Neural cell (in vitro differentiated cells): ENCODE measurements around the gene RRAS2. TPM values are rescaled to one million over a fixed set of nuclear protein-coding genes. Genes with fewer than 3 reads are reported as not detected.
"Not testable (repeated sequence)": the region's sequence is repeated elsewhere in the genome, so short reads cannot be mapped to it uniquely, and the experiment has no call there.

ENCODE experiments used
- H2AFZ ChIP-seq: fragments of 200-600, 300-800 bp; sonication (generic), shearing (Covaris generic); 2 replicates; pipeline ENCODE4 v1.6.0; 2014; ENCODE audit warnings: low read depth, mild to moderate bottlenecking, antibody characterized with exemption, low read length, moderate library complexity
- H3F3A ChIP-seq: fragments of 200-600 bp; shearing (Covaris generic); 2 replicates; pipeline ENCODE4 v1.6.1; 2016; ENCODE audit warnings: mild to moderate bottlenecking, moderate library complexity, mixed read lengths, antibody characterized with exemption, low read length; ENCODE audit not compliant: insufficient read depth, poor library complexity, severe bottlenecking
- H3K27ac ChIP-seq: fragments of 200-600, 300-800 bp; sonication (generic), shearing (Covaris generic); 2 replicates; pipeline ENCODE4 v1.5.1; 2014; ENCODE audit warnings: mild to moderate bottlenecking, low read length, moderate library complexity
- H3K27me3 ChIP-seq: fragments of 300-800, 200-600 bp; sonication (generic), shearing (Covaris generic); 2 replicates; pipeline ENCODE4 v1.6.0; 2014; ENCODE audit warnings: mild to moderate bottlenecking, low read depth, low read length, moderate library complexity; ENCODE audit not compliant: insufficient read depth
- H3K36me3 ChIP-seq: fragments of 300-800, 200-600 bp; sonication (generic), shearing (Covaris generic); 2 replicates; pipeline ENCODE4 v1.5.1; 2014; ENCODE audit warnings: mild to moderate bottlenecking, antibody characterized with exemption, low read length, moderate library complexity; ENCODE audit not compliant: insufficient read depth
- H3K4me2 ChIP-seq: fragments of 300-800, 200-600 bp; sonication (generic), shearing (Covaris generic); 2 replicates; pipeline ENCODE4 v1.6.0; 2014; ENCODE audit warnings: mild to moderate bottlenecking, low read length
- H3K4me3 ChIP-seq: fragments of 300-800, 200-600 bp; sonication (generic), shearing (Covaris generic); 2 replicates; pipeline ENCODE4 v1.5.1; 2014; ENCODE audit warnings: mild to moderate bottlenecking, low read length, moderate library complexity
- H3K79me2 ChIP-seq: fragments of 200-600 bp; shearing (Covaris generic); replicated peaks from 2 replicates; pipeline ENCODE4 v1.6.0; 2014; ENCODE audit warnings: mild to moderate bottlenecking, low read length, moderate library complexity; ENCODE audit not compliant: insufficient read depth
- H3K9ac ChIP-seq: fragments of 300-800, 200-600 bp; sonication (generic), shearing (Covaris generic); 2 replicates; pipeline ENCODE4 v1.6.1; 2016; ENCODE audit warnings: mild to moderate bottlenecking, low read length, mixed read lengths
- H3K9me2 ChIP-seq: fragments of 200-600 bp; shearing (Covaris generic); 2 replicates; pipeline ENCODE4 v1.6.1; 2016; ENCODE audit warnings: mild to moderate bottlenecking, low read length, mixed read lengths; ENCODE audit not compliant: insufficient read depth
- H3K9me3 ChIP-seq: fragments of 200-600, 300-800 bp; sonication (generic), shearing (Covaris generic); 2 replicates; pipeline ENCODE4 v1.6.1; 2016; ENCODE audit warnings: mild to moderate bottlenecking, mixed run types, low read length, moderate library complexity, mixed read lengths
- H4K20me1 ChIP-seq: fragments of 200-600 bp; shearing (Covaris generic); 2 replicates; pipeline ENCODE4 v1.6.1; 2016; ENCODE audit warnings: mild to moderate bottlenecking, mixed run types; ENCODE audit not compliant: insufficient read depth
- EP300 ChIP-seq: fragments of 450-650 bp; conservative IDR thresholded peaks from 2 replicates; pipeline ENCODE4 v1.6.1; 2014; ENCODE audit warnings: antibody characterized with exemption, mild to moderate bottlenecking, moderate library complexity; ENCODE audit not compliant: poor library complexity, severe bottlenecking
- EZH2 ChIP-seq: fragments of 200-600, 300-800 bp; shearing (Covaris generic), sonication (generic); IDR thresholded peaks from 2 replicates; pipeline ENCODE4 v1.6.1; 2014; ENCODE audit warnings: antibody characterized with exemption, low read length, borderline replicate concordance, mild to moderate bottlenecking; ENCODE audit not compliant: insufficient read depth, poor library complexity, severe bottlenecking
- MXI1 ChIP-seq: fragments of 450-650 bp; conservative IDR thresholded peaks from 2 replicates; pipeline ENCODE4 v1.6.1; 2014; ENCODE audit warnings: antibody characterized with exemption, mild to moderate bottlenecking; ENCODE audit not compliant: poor library complexity, severe bottlenecking
- POLR2AphosphoS5 ChIP-seq: IDR thresholded peaks from 2 replicates; pipeline ENCODE4 v1.6.1; 2012
- RAD21 ChIP-seq: fragments of 450-650 bp; conservative IDR thresholded peaks from 2 replicates; pipeline ENCODE4 v1.6.1; 2014; ENCODE audit warnings: antibody characterized with exemption, mild to moderate bottlenecking, moderate library complexity
- SMC3 ChIP-seq: fragments of 450-650 bp; conservative IDR thresholded peaks from 2 replicates; pipeline ENCODE4 v1.6.1; 2014; ENCODE audit warnings: antibody characterized with exemption, mild to moderate bottlenecking, moderate library complexity; ENCODE audit not compliant: poor library complexity
- TAF1 ChIP-seq: IDR thresholded peaks from 2 replicates; pipeline ENCODE4 v1.6.1; 2012; ENCODE audit warnings: low read depth
- polyA plus RNA-seq: library from polyadenylated mRNA; depleted of rRNA; stranded (reverse); fragments of >200 nt; gene quantifications from 2 replicates; pipeline ENCODE4 v1.2.3, GENCODE V29; 2014
- TF ChIP-seq, protein P1 (sequence below): fragments of 450-650 bp; IDR thresholded peaks from 2 replicates; pipeline ENCODE4 v1.5.1; 2014; ENCODE audit warnings: antibody characterized with exemption, mild to moderate bottlenecking, moderate library complexity; ENCODE audit not compliant: poor library complexity, severe bottlenecking
- TF ChIP-seq, protein P2 (sequence below): IDR thresholded peaks from 2 replicates; pipeline ENCODE4 v1.6.1; 2012; ENCODE audit warnings: borderline replicate concordance

The RRAS2 gene
- polyA plus RNA-seq, 1 donor from 2014 or later: 47.3 TPM

DNA sequence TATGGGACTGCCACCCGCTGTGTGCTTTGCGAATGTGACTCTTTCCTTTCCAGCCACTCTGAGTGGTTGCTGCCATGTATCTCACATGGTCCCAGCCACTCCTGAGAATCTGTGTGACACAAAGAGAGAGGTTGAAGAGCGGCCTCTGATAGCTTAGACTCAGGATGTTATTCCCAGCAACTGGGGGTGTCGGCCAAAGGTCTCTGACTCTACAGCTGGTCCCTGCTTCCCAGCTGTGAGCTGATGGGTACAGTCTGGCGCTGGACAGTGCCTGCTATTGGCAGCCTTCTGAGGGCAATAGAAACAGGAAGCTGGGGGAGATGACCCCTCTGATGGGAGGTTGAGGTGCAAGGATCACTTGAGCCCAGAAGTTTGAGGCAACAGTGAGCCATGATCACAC, 105.1 kb downstream of the RRAS2 start (continued):
- no peak for TF ChIP-seq EZH2

DNA sequence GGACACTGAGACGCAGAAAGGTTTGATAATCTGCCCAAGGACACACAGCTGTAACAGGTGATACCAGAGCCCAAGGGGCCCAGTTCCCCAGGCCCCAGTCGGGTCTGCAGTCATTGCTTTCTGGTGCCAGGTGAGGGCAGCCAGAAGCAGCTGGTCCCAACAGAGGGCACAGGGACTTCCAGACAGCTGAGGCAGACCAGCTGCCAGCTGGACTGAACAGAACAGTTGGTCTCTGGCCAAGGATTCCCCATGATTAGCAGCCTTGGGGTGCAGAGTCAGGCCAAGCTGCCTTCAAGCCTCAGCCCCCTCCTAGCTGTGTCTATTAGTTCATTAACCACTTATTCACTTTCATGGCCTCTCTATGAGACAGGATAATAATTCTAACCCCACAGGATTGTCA, 105.6 kb downstream of the RRAS2 start:
- no peaks in the 10 kb centered on the region for H3F3A ChIP-seq
- H3K9me3 ChIP-seq: no peaks in the 10 kb centered on the region
- no peak for TF ChIP-seq EZH2
- TF ChIP-seq POLR2AphosphoS5: no peak
- TF ChIP-seq MXI1: no peak
- TF ChIP-seq, protein P1, sequence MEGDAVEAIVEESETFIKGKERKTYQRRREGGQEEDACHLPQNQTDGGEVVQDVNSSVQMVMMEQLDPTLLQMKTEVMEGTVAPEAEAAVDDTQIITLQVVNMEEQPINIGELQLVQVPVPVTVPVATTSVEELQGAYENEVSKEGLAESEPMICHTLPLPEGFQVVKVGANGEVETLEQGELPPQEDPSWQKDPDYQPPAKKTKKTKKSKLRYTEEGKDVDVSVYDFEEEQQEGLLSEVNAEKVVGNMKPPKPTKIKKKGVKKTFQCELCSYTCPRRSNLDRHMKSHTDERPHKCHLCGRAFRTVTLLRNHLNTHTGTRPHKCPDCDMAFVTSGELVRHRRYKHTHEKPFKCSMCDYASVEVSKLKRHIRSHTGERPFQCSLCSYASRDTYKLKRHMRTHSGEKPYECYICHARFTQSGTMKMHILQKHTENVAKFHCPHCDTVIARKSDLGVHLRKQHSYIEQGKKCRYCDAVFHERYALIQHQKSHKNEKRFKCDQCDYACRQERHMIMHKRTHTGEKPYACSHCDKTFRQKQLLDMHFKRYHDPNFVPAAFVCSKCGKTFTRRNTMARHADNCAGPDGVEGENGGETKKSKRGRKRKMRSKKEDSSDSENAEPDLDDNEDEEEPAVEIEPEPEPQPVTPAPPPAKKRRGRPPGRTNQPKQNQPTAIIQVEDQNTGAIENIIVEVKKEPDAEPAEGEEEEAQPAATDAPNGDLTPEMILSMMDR: no peak
- TF ChIP-seq, protein P2, sequence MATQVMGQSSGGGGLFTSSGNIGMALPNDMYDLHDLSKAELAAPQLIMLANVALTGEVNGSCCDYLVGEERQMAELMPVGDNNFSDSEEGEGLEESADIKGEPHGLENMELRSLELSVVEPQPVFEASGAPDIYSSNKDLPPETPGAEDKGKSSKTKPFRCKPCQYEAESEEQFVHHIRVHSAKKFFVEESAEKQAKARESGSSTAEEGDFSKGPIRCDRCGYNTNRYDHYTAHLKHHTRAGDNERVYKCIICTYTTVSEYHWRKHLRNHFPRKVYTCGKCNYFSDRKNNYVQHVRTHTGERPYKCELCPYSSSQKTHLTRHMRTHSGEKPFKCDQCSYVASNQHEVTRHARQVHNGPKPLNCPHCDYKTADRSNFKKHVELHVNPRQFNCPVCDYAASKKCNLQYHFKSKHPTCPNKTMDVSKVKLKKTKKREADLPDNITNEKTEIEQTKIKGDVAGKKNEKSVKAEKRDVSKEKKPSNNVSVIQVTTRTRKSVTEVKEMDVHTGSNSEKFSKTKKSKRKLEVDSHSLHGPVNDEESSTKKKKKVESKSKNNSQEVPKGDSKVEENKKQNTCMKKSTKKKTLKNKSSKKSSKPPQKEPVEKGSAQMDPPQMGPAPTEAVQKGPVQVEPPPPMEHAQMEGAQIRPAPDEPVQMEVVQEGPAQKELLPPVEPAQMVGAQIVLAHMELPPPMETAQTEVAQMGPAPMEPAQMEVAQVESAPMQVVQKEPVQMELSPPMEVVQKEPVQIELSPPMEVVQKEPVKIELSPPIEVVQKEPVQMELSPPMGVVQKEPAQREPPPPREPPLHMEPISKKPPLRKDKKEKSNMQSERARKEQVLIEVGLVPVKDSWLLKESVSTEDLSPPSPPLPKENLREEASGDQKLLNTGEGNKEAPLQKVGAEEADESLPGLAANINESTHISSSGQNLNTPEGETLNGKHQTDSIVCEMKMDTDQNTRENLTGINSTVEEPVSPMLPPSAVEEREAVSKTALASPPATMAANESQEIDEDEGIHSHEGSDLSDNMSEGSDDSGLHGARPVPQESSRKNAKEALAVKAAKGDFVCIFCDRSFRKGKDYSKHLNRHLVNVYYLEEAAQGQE: no peak
- no peak for TF ChIP-seq RAD21
- no peak for TF ChIP-seq SMC3
- no peak for TF ChIP-seq EP300
- no peak for TF ChIP-seq TAF1
- no peaks in the 10 kb centered on the region for H3K9me2 ChIP-seq
- no peaks in the 10 kb centered on the region for H3K79me2 ChIP-seq
- H3K4me3 ChIP-seq: no peak overlapping the region
- H3K27ac ChIP-seq: no peak overlapping the region
- H3K27me3 ChIP-seq: no peaks in the 10 kb centered on the region
- no peak overlapping the region for H3K4me2 ChIP-seq
- no peaks in the 10 kb centered on the region for H4K20me1 ChIP-seq
- no peaks in the 10 kb centered on the region for H3K36me3 ChIP-seq
- no peak overlapping the region for H2AFZ ChIP-seq
- no peak overlapping the region for H3K9ac ChIP-seq

DNA sequence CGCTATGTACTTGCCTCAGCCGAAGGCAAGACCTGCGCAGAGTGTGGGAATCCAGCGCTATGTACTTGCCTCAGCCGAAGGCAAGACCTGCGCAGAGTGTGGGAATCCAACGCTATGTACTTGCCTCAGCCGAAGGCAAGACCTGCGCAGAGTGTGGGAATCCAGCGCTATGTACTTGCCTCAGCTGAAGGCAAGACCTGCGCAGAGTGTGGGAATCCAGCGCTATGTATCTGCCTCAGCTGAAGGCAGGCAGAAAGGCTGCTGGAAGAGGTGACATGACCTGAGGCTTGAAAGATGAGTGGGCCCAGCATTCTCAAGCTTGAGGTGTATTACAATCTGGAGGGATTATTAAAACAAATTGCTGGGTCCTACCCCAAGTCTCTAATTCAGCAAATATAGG, 106.5 kb downstream of the RRAS2 start:
- H3K79me2 ChIP-seq, H2AFZ ChIP-seq, H3K9ac ChIP-seq, H3K36me3 ChIP-seq, H3K9me2 ChIP-seq, H3K27ac ChIP-seq, H3K27me3 ChIP-seq, H3K9me3 ChIP-seq, H3K4me2 ChIP-seq, H4K20me1 ChIP-seq, H3F3A ChIP-seq, H3K4me3 ChIP-seq: not testable (repeated sequence)
